CD4-positive, CD25-positive, alpha-beta regulatory T cell (primary cell): Measurements from ENCODE around the gene CPZ. TPM values are rescaled to one million over a fixed set of nuclear protein-coding genes. Genes with fewer than 3 reads are reported as not detected.
A peak's percentile ranks its signal among the peaks of the same experiment; 100 is the strongest.

ENCODE experiments used
- ATAC-seq, 2 donors: fragments of 150-1000 bp; cut with Tn5 transposase; one replicate each; pipeline ENCODE4 v1.10.0; 2021; ENCODE audit warnings: low read depth in 2 of 2, moderate number of reproducible peaks in 2 of 2, moderate library complexity in 1 of 2
- DNase-seq, 3 donors: peaks; one replicate each; pipeline versions ENCODE4 v3.0.0 to v3.0.0-alpha.2; 2012 to 2022; ENCODE audit warnings: mixed read lengths in 1 of 3
- H3K27ac ChIP-seq: one replicate; pipeline ENCODE4 v1.7.0; 2013; ENCODE audit warnings: mild to moderate bottlenecking, low read length; ENCODE audit not compliant: insufficient read depth, poor library complexity, severe bottlenecking
- H3K27me3 ChIP-seq: one replicate; pipeline ENCODE4 v1.7.0; 2013; ENCODE audit warnings: low read length; ENCODE audit not compliant: control insufficient read depth, insufficient read depth
- H3K36me3 ChIP-seq: one replicate; pipeline ENCODE4 v1.7.0; 2013; ENCODE audit warnings: mild to moderate bottlenecking, low read length, moderate library complexity; ENCODE audit not compliant: control insufficient read depth, insufficient read depth
- H3K4me1 ChIP-seq: 2 replicates; pipeline ENCODE4 v1.7.0; 2013; ENCODE audit warnings: mild to moderate bottlenecking, low read length; ENCODE audit not compliant: insufficient read depth, control insufficient read depth, poor library complexity, severe bottlenecking
- H3K4me3 ChIP-seq: one replicate; pipeline ENCODE4 v1.7.0; 2013; ENCODE audit warnings: low read depth, mild to moderate bottlenecking, low read length, moderate library complexity
- H3K9me3 ChIP-seq, 2 experiments: 1 replicate in 1 of 2; 2 replicates in 1 of 2; pipeline ENCODE4 v1.7.0; 2013; ENCODE audit warnings: low read length in 2 of 2, mild to moderate bottlenecking in 1 of 2, moderate library complexity in 1 of 2; ENCODE audit not compliant: control insufficient read depth in 2 of 2
- H3K27ac Mint-ChIP-seq, 3 donors: one replicate each; pipeline ENCODE4 v1.8.0; 2020 to 2022; ENCODE audit warnings: mild to moderate bottlenecking in 3 of 3, mixed read lengths in 3 of 3, moderate library complexity in 2 of 3
- H3K27me3 Mint-ChIP-seq: one replicate; pipeline ENCODE4 v1.8.0; 2022; ENCODE audit warnings: mild to moderate bottlenecking, mixed read lengths
- H3K36me3 Mint-ChIP-seq: one replicate; pipeline ENCODE4 v1.8.0; 2020; ENCODE audit warnings: mixed read lengths
- H3K4me1 Mint-ChIP-seq, 4 donors: one replicate each; pipeline ENCODE4 v1.8.0; 2020 to 2022; ENCODE audit warnings: mixed read lengths in 4 of 4, mild to moderate bottlenecking in 1 of 4
- H3K4me3 Mint-ChIP-seq, 4 donors: one replicate each; pipeline ENCODE4 v1.8.0; 2020 to 2022; ENCODE audit warnings: mild to moderate bottlenecking in 4 of 4, mixed read lengths in 4 of 4, moderate library complexity in 3 of 4
- H3K9me3 Mint-ChIP-seq, 7 donors: one replicate each; pipeline ENCODE4 v1.8.0; 2020 to 2022; ENCODE audit warnings: mixed read lengths in 7 of 7, mild to moderate bottlenecking in 3 of 7, moderate library complexity in 2 of 7
- polyA plus RNA-seq, 4 donors: library from polyadenylated mRNA; unstranded; fragments of 300-500 nt; fragmentation: Illumina TruSeq; gene quantifications; one replicate each; pipeline ENCODE4 v1.2.3, GENCODE V29; 2021
- total RNA-seq: library from RNA; stranded (reverse); gene quantifications from one replicate; pipeline ENCODE4 v1.2.3, GENCODE V29; 2022

Gene CPZ
- total and polyA plus RNA-seq, 5 donors from 2014 or later: not detected

DNA sequence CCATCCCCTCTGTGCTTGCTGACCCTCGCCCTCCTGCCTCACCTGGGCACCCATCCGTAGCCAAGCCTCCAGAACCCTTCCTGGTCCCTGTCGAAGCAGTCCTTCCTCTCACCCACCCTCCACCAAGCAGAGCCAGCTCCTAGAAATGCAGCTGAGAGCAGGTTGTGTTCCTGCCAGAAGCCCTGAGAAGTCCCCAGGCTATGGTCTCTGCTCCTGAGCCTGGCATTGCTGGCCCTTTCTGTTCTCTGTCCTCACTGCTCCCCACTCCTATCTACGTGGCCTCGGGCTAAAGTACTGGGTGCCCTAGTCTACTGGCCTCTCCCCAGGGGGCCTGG is 2.1 kb upstream of the CPZ start:
- peaks cover 37% of the 10 kb centered on the region for H3K27me3 Mint-ChIP-seq
- H3K27ac Mint-ChIP-seq: no peak overlapping the region
- H3K9me3 ChIP-seq: no peaks in the 10 kb centered on the region
- H3K9me3 Mint-ChIP-seq: peaks cover 0 to 3% (median 0%) of the 10 kb centered on the region in 7 donors
- no peaks in the 10 kb centered on the region for H3K4me1 Mint-ChIP-seq
- H3K27me3 ChIP-seq: no peaks in the 10 kb centered on the region
- H3K4me1 ChIP-seq: no peaks in the 10 kb centered on the region
- no peak overlapping the region for H3K4me3 ChIP-seq
- DNase-seq (no peak), ATAC-seq (no peak)
- H3K4me3 Mint-ChIP-seq: no peak overlapping the region
- H3K36me3 Mint-ChIP-seq: no peaks in the 10 kb centered on the region
- H3K36me3 ChIP-seq: no peaks in the 10 kb centered on the region
- H3K27ac ChIP-seq: no peak overlapping the region

DNA sequence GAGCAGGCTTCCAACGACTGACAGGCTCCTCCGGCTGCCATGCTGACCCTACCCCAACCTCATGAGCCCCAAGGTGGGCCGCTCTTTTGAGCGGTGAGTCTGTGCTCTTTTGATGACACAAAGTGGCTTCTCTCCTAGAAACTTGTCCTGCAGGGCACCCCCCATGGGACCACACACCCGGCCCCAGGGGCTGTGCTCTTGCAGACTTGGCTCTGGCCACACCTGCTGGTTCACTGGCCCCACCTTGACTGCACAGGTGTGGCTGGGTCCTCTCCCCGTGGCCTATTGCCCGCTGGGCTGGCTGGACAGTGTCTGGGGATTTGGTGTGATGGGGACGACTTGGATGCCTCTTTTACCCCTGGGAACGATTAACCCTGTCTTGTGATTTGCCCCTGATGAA is 1.5 kb upstream of the CPZ start:
- Histone ChIP-seq H3K4me3 (no peak overlapping the region), H3K4me1 (no peaks in the 10 kb centered on the region), H3K36me3 (no peaks in the 10 kb centered on the region), H3K9me3 (no peaks in the 10 kb centered on the region), H3K27me3 (no peaks in the 10 kb centered on the region), H3K27ac (no peak overlapping the region)
- H3K9me3 Mint-ChIP-seq: peaks cover 0 to 3% (median 0%) of the 10 kb centered on the region in 7 donors
- H3K36me3 Mint-ChIP-seq: no peaks in the 10 kb centered on the region
- no peaks in the 10 kb centered on the region for H3K4me1 Mint-ChIP-seq
- ATAC-seq: no peak
- H3K27me3 Mint-ChIP-seq: peaks cover 39% of the 10 kb centered on the region
- no peak overlapping the region for H3K27ac Mint-ChIP-seq
- no peak overlapping the region for H3K4me3 Mint-ChIP-seq
- no peak for DNase-seq

DNA sequence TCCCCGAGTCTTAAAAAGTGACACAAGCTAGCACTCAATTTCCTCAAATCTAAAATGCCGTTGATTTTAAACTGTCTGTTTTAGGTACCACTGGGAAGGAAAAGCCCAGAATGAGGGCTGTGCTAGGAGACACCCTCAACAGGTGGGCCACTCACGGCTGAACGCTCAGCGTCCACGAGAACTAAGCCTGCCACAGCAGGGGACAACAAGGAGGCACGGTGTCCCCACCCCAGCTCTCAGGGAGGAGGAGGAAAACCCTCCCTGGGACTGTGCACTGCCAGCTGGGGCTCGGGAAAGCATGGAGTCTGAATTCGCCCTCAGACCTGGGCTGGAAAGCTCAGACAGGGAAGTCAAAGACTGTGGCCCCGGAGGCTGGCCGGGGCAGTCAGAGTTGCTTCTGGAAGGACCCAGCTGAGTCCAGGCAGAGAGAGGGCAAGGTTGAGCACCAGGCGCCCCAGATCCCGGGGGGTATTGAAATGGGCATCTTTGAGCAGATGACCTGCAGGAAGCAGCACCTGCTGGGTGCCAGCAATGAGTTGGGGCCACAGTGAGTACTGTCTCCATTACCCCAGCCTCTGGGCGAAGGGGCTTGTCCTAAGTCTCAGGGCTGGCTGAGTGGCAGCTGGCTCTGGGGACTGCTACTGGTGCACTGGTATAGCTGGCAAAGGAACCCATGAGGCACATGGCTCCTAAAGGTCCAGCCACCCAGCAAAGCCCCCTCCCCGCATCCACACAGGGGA is 769 bp upstream of the CPZ start:
- Mint-ChIP-seq H3K27me3 (peaks cover 39% of the 10 kb centered on the region), H3K4me1 (no peaks in the 10 kb centered on the region), H3K9me3 (peaks cover 0 to 3% (median 0%) of the 10 kb centered on the region in 7 donors), H3K4me3 (no peak overlapping the region), H3K36me3 (no peaks in the 10 kb centered on the region), H3K27ac (no peak overlapping the region)
- Histone ChIP-seq H3K4me1 (no peaks in the 10 kb centered on the region), H3K36me3 (no peaks in the 10 kb centered on the region), H3K27me3 (no peaks in the 10 kb centered on the region), H3K9me3 (no peaks in the 10 kb centered on the region), H3K27ac (no peak overlapping the region), H3K4me3 (no peak overlapping the region)
- no peak for DNase-seq
- no peak for ATAC-seq

DNA sequence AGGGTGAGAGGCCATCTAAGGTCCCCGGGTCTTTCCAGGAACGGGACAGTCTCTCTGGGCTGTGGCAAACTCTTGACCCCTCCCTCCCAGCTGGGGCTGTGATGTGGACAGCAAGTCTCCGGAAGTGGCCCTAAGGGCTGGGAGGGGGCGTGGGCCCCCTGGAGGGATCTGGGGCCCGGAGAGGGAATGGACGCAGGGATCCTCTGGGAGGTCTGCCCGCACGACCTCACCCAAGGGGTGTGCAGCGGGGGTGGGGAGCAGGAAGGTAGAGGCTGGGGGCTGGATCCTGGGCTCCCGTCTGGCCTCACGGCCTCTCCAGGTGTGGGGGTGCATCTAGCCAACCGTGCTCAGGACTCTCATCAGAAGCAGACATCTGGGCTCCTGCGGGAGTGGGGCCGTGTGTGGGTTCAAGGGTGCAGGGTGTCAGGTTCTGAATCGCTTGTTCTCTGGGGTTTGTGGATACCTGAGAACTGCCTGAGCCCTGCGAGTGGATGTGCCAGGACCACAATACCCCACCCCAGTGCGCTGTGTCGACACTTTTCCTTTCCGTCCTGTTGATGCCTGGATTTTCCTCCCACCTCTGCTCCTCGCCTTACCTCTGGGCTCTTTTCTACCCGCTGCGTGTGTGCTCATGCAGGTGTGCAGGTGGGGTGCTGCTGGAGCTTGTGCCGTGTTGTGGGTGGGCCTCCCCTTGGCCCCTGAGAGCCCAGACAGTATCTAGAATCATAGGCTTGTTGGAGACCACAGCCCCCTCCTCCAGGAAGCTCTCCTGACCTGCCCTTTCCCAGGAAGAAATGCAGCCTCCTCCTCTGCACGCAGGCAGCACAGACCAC is 915 bp downstream of the CPZ start:
- Histone ChIP-seq H3K27me3 (no peaks in the 10 kb centered on the region), H3K9me3 (no peaks in the 10 kb centered on the region), H3K4me1 (no peaks in the 10 kb centered on the region), H3K27ac (no peak overlapping the region), H3K36me3 (no peaks in the 10 kb centered on the region), H3K4me3 (no peak overlapping the region)
- Mint-ChIP-seq H3K4me1 (no peaks in the 10 kb centered on the region), H3K27ac (no peak overlapping the region), H3K27me3 (peaks cover 39% of the 10 kb centered on the region), H3K4me3 (no peak overlapping the region), H3K9me3 (peaks cover 0 to 1% (median 0%) of the 10 kb centered on the region in 7 donors), H3K36me3 (no peaks in the 10 kb centered on the region)
- ATAC-seq: no peak
- no peak for DNase-seq

DNA sequence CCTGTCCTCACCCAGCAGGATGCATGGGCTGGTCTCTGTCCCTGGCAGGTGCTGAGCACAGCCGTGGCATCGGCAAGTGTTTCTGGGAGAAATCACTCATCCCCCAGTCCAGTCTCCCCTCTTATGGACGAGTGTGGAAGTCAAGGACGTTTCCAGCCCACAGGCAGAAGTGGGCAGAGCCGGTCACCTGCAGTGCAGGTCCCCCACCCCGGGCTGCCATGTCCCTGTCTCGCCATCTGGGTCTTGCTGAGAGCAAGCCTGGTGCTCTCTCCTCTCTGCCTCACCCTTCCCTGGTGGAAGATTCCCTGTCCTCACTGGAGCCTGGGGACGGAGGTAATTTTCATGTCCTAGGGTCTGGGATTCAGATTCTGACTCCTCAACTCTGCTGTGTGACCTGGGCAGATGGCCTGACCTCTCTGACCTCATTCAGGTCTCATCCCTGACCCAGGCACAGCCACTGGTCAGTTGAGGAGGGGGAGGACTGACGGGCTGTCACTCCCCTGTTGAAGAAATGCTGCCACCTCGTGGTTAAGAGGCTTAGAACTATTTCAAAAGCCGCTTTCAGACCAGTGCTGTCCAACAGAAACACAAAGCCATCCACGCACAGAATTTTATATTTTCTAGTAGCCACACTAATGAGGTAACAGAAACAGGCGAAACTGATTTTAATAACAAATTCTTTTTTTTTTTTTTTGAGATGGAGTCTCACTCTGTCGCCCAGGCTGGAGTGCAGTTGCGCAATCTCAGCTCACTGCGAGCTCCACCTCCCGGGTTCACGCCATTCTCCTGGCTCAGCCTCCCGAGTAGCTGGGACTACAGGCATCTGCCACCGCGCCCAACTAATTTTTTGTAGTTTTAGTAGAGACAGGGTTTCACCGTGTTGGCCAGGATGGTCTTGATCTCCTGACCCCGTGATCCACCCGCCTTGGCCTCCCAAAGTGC is 1.8 kb downstream of the CPZ start:
- Mint-ChIP-seq H3K4me3 (no peak overlapping the region), H3K9me3 (peaks cover 0 to 1% (median 0%) of the 10 kb centered on the region in 7 donors), H3K4me1 (no peaks in the 10 kb centered on the region), H3K27ac (no peak overlapping the region), H3K36me3 (no peaks in the 10 kb centered on the region), H3K27me3 (peaks cover 36% of the 10 kb centered on the region)
- Histone ChIP-seq H3K4me1 (no peaks in the 10 kb centered on the region), H3K4me3 (no peak overlapping the region), H3K27ac (no peak overlapping the region), H3K27me3 (no peaks in the 10 kb centered on the region), H3K9me3 (no peaks in the 10 kb centered on the region), H3K36me3 (no peaks in the 10 kb centered on the region)
- no peak for ATAC-seq
- peak in 1 of 3 donors; percentile 18 for DNase-seq

DNA sequence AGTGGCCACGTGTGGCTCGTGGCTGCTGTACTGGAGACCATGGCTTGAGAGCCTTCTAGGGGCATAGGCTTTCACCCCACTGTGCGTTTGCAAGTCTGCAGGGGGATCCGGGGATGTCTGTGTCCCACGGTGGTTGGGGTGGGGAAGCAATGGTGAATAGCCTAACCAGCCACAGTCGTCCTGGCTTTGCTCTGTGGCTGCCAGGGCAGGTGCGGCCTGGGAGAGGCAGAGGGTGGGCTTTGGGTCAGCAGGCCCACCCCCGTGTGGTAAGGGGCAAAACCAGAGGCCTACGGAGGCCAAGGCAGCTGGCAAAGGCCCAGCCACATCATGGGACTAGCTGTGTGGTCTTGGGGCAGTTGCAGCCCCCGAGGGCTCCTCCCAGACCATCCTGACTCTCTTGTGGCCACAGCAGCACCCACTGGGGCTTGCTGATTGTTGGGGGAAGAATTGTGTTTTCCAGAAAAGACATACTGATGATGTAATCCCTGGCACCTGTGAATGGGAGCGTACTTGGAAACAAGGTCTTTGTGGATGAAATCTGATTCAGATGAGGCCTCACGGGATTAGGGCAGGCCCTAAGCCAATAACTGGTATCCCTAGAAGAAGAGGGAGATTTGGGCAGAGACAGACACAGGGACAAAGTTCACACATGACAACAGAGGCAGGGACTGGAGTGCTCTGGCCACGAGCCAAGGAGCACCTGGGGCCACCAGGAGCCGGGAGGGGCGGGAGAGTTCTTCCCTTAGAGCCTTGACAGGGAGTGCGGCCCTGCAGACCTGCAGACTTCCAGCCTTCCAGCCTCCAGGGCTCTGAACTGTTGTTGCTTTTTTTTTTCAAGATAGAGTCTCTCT is 2.9 kb downstream of the CPZ start:
- H3K4me1 Mint-ChIP-seq: no peaks in the 10 kb centered on the region
- H3K27ac Mint-ChIP-seq: no peak overlapping the region
- DNase-seq (no peak), ATAC-seq (no peak)
- H3K4me3 ChIP-seq: no peak overlapping the region
- H3K9me3 Mint-ChIP-seq: peaks cover 0 to 1% (median 0%) of the 10 kb centered on the region in 7 donors
- no peaks in the 10 kb centered on the region for H3K9me3 ChIP-seq
- H3K36me3 Mint-ChIP-seq: no peaks in the 10 kb centered on the region
- H3K27me3 ChIP-seq: no peaks in the 10 kb centered on the region
- H3K4me3 Mint-ChIP-seq: no peak overlapping the region
- H3K4me1 ChIP-seq: no peaks in the 10 kb centered on the region
- H3K27ac ChIP-seq: no peak overlapping the region
- peaks cover 31% of the 10 kb centered on the region for H3K27me3 Mint-ChIP-seq
- no peaks in the 10 kb centered on the region for H3K36me3 ChIP-seq

DNA sequence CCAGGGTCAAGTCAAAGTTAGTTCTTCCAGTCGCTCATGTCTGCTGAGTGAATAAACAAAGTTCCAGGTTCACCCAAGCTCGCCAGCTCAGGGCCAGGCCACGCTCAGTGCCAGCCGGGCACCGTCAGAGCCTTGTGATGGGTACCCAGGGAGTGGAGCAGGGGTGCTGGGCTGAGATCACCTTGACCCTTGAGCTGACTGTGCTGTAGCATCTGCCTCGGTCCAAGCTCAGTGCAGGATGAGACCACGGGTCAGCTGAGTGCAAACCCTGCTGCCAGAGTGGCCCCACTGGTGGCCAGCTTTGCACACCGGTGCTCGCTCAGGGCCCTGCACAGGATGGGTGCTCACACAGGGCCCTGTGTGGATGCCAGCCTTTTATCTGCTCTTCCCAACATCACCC is 4.3 kb downstream of the CPZ start:
- Histone ChIP-seq H3K4me3 (no peak overlapping the region), H3K27me3 (no peaks in the 10 kb centered on the region), H3K27ac (no peak overlapping the region), H3K9me3 (no peaks in the 10 kb centered on the region), H3K36me3 (no peaks in the 10 kb centered on the region), H3K4me1 (no peaks in the 10 kb centered on the region)
- ATAC-seq: no peak
- Mint-ChIP-seq H3K4me1 (no peaks in the 10 kb centered on the region), H3K27ac (no peak overlapping the region), H3K27me3 (peaks cover 21% of the 10 kb centered on the region), H3K36me3 (no peaks in the 10 kb centered on the region), H3K4me3 (no peak overlapping the region), H3K9me3 (peaks cover 0 to 1% (median 0%) of the 10 kb centered on the region in 7 donors)
- no peak for DNase-seq
